SK-N-DZ (cell line): Measurements from ENCODE around the gene LYRM4.

Experiments
- DNase-seq: peaks from one replicate; pipeline ENCODE4 v3.0.0-alpha.2; 2015; ENCODE audit warnings: low spot score

LYRM4 gene

DNA sequence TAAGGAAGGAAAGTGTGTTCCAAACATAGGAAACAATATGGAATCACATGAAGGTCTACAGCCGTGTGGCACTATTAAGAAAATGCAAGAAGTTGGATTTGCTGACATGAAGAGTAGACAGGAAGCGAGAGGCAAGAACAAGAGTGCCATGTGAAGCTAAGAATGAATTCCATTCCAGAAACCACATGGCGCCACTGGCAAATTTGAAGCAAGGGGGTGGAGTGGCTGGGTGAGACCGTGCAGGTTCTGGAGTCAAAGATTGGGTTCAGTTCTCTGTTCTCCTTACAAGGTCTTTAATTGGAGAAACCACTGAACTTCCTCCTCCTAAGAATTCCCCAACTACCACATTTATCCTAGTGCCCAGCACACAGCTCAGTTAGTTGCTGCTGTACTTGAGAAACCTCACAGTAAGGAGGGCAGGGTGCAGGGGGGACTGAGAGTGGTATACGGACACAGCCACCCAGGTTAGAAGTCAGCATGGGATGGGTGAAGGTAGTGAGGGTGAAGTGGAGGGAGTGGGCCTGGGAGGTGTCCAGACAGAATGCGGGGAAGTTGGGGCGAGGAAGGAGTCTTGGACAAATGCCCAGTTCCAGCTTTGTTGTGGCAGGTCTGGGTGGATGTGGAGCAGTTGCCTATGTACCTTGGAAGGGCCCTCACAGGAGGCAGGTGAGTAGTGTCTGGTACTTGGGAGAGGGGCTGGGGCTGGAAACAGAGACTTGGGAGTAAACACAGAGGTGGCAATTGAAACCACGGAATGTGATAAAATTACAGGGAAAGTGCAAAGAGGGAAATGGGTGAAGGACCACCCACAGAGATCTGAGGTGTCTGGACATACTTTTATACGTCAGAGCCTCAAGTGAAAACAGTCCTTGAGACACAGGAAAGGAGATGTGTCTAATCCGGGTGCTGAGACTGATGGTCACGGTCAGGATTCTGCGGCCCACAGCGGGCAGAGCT, 14.3 kb downstream of the LYRM4 start:
- no peak for DNase-seq

DNA sequence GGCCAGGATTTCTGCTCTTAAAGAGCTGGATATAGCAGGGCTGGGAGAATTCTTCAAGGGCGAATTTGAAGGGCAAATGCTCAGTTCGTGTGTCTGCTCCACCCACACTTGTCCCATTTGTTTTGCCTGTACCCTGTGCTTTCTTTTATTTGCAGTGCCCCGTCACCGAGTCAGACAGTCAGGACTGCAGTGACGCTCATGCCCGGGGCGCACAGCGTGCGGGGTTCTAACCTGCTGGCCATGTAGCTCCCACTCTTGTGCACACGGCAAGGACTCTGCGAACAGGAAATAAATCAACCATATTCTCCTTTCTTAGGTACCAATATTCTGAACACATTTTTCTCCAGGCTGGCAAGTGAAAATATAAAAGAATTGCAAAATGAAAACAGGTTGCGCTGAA, 17.7 kb downstream of the LYRM4 start:
- no peak for DNase-seq

DNA sequence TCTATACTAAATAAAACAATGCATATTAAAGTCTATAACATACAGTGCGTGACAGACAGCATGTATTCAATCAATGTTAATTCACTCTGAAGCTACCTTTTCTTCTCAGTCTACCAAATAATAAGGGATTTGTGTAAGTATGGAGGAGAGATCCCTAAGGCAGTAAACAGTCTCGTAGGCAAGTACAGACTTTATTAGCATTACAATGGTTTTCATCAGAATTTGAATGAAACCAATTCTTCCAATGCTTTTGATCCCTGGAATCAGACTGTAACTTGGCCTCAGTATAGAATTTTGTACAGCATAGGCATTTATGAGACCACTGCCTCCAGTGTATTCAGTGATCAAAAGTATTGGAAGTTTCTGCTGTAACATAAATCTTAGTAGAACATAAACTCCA, 19.5 kb downstream of the LYRM4 start:
- DNase-seq, result no peak

DNA sequence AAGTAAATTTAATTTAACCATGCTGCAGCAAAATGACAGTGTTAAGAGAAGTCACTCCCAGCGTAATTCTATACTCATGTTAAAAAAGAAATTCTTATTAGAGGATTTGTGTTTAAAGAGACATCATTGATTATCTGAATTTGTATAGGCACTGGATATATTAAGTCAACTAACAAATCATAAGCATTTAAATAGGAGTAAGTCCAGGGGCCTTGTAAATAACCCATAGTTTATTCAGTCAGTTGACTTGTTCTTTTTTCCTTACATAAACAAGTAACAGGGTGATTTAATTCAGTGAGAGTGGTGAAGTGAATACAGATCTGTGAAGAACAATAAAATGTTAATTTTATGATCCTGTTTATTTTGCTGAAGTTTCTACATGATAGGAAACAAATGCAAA, 22.4 kb downstream of the LYRM4 start:
- DNase-seq, result no peak

DNA sequence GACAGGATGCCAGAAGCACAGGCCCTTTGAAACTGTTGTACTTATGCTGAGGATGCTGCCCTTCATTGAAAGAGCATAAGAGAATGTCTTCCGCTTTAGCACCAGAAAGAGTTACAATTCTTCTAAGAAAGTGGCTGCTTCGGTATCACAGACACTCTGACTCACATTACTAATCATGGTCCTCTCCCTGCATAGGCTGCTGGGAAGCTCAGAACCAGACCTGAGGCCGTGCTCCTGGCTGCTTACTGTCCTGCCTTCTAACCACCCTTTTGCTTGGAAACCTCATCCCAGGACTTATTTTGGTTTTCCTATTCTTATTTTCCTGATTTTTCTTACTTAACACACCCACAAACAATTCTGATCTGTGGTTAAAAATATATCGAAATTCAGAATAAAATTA, 22.9 kb downstream of the LYRM4 start:
- DNase-seq, result no peak

DNA sequence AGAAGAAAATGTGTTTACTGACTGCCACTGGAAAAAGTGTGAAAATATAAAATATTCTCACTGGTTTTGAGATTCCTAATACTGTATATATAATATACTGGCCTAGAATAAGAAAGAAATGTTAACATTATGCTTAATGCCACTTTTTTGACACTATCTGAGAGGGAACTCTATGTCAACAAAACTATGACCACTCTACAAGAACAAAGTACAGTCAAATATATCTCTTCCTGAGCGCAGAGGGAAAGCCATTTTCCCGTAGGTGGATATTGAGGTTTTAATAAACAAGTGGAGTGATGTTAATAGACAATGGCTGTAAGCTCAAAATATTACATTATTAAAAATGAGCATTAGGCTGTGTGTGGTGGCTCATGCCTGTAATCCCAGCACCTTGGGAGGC, 24.9 kb downstream of the LYRM4 start:
- no peak for DNase-seq

DNA sequence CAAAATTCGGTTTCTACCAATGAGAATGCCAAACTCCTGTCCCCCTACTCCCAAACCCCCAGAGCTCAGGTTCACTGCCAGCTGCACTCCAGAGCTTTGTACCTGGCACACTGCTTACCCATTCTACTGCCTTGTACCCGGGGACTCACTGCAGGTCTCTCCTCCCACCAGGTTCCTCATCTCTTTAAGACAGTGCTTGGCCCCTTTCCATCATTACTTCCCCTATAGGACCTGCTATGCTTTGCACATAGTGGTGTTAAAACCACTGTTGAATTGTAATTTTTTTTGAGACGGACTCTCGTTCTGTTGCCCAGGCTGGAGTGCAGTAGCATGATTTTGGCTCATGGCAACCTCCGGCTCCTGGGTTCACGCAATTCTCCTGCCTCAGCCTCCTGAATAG, 25.9 kb downstream of the LYRM4 start:
- DNase-seq, result no peak

DNA sequence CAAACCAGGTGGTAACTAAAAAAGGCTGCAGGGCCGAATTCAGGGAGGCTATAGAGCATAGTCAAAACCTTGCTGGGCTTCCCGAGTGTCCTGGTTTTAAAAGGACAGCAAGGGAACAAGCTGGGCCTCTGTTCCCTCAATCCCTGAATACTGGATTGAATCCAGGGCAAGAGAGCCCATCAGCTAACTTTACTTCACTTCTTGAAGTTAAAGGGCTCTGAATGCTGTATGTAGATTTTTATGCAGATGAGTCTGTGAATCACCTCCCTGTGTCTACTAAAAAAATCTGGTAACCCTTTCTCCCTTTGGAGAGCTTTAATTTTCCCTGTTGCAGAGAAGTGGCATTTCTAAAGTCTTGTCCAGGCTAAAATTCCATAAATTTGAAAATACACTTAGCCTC, 29.5 kb downstream of the LYRM4 start:
- DNase-seq, result no peak

DNA sequence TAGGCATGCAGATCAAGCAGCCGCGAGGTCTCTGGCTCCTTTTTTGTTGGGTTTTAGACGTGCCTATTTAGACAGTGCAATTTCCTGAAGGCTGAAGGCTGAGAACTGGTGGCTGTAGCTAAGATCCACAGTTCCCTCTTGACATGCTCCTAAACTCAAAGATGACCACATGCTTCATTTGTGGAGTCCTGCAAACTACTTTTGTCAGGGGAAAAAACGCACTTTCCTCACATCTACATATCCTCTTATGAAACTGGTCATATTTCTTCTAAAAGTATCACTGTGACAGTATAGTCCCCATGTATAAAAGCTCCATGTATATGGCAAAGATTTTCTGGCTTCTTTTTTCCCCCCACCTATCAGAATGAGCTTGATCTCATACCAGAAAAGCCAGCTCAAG, 30.7 kb downstream of the LYRM4 start:
- DNase-seq, result no peak

DNA sequence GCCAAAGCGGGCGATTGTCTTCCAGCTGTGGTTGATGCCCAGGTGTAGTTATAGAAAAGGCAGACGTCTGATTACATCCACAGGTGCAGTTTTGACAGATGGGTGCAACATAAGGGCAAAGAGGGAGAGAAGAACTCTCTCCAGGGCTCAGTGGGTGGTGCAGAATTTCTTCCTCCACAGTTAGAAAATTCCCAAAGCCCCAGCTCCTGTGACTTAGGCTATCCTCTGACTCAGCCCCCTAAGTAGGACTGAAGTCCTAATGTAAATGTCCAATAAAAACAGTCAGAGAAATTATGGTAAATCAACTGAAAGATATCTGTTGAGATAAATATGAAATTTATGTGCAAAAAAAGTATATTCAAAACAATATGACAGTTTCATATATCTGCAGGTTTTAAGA, 31.4 kb downstream of the LYRM4 start:
- DNase-seq, result no peak

DNA sequence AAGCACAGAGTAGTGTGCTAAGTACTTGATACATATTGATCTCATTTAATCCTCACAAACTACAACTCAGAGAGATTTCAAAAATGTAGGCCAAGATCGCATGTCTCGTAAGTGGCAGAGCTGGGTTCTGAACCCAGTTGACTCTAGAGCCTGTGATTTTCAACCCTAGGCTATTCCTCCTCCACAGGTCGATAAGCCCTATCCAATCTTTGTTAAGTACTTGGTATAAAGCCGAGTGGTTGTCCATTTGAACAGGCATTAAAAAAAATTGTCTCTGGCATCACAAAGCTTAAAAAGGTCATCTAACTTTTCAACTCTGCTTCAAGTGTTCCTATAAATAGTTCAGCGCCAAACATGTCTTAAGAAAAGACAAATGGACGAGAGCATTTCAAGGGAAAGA, 37.4 kb downstream of the LYRM4 start:
- no peak for DNase-seq

DNA sequence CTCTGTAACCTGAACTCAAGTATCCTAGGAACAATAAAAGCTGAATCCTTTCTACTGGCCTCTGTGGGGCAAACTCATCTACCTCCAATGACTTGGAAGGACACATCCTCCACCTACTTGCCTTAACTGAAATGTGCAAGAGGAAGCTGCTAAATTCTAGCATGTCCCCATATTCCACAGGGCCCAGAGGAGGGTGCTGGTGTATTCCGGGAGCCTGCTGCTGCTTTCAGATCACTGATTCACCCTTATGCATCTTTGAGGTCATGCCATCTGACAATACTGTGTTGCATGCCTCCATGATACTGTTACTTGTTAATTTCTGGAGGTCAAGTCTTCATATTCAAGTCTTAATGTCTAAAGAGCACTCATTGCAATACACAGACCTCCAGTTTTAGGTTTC, 40.3 kb downstream of the LYRM4 start:
- DNase-seq, result no peak

DNA sequence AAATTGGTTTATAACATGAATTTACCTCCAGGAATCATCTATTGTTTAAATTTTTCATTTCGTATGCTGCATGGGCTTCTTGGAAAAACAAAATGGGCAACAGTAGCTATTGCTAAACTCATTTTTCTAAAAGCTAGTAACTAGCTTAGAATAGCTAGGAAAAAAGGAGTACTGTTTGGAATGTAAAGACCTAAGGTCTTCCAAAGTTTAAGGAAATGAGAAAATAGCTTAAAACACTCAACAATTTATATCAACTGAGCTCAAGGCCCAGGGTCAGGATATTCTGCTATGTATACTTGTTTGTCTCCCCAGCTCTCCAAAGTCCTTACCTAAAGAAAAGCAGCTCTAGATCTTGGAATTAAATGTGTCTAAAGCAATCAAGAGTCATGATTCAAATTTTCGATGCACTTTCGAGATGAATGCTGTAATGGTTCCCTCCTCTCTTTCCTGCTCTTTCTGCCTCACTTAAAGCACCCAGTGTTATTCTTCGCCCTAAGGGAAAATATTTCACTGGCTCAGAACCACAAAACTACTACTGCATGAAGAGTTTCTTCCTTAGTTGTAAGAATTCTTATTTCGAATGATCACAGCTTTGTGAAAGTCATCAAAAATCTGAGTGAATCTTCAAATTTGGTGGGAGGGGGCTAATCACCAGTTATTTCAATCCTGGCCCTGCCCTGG, 41.6 kb downstream of the LYRM4 start:
- no peak for DNase-seq

DNA sequence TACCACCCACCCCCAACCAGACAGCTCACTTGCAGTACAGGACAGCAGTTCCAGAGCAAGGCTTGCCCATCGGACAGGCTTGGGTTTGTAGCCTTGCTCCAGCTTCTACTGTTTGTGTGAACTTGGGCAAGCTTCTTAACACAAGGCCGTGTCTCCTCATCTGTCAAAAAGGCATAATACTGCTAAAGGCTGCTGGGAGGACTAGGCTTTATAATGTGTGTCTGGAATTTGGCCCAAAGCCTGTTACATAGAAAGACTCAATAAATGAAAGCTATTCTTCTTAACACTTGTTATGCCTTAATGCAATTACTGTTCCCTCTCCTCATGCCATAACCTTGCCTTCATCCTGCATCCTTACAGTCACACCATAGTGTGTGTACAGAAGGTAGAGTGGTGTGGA, 43.4 kb downstream of the LYRM4 start:
- DNase-seq, result no peak

DNA sequence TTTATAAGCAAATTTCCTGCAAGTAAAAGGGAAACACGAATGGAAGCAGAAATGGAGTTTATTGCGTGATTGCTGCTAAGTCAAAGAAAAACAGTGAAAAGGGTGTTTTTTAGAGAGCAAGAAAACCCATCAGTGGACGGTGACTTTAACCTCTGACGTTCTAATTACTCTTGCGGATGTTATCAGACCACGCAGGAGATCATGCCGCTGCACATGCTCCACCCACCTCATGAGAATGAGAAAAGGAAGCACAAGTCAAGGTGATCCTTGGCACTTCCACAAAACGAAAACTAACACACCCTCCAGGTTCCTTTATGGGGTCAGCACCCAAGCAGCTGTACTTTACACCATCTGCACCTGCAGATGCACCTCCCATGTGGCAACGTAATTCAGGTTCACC, 45.0 kb downstream of the LYRM4 start:
- no peak for DNase-seq

DNA sequence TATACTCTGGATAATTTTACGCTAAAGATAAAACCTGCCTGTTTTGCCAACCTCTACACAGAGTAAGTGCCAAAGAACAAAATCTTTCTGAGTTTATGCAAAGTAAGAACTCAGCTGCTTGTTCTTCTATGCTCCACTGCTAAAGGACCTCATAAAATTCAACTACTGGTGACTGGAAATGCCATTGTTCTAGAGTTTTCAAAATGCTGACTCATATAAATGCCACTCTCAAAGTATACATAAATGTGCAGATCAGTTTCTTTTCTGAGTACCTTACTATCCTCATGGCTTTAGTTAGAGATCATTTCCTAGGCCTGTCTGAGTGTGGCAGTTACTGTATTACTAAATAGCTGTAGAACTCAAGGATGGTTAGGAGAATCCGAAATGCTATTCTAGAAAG, 45.6 kb downstream of the LYRM4 start:
- no peak for DNase-seq

DNA sequence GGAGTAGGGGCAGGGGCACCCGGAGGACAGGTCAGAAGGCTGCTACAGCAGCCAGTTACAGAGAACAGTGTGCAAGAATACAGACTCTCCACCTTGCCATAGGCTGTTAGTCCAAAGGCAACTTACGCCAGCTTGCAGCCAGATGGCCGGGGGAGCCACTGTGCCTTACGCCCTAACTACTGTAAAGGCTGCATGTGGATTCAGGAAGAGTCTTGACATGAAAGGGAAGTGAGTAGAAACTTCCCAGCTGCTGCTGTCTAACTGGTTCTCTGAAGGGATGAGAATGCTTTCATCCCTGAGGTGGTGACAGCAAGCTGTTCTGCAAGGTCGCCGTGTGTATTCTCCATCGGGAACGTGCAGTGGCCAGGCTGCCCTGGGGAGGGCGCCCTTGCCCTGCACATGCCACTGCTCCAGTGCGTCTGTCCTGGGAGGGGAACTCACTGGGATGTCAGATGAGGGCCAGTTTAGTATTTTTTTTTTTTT, 46.1 kb downstream of the LYRM4 start:
- DNase-seq, result peak; percentile 39

DNA sequence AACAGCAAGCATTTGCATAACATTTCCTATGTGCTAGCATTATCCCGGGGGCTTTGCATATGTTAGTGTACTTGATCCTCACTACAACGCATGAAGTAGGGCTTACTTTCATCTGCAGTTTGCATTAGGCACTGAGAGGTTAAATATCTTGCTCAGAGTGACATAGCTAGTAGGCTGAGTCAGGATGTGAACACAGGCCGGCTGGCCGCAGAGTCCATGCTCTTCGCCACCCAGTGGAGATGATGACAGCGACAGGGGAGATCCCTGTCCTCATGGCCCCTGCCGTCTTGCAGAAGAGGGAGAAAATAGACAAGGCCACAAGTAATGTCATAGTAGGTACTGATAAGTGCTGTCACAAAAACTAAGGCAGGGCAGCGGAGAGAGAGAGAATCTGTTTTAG, 46.9 kb downstream of the LYRM4 start:
- DNase-seq, result no peak

DNA sequence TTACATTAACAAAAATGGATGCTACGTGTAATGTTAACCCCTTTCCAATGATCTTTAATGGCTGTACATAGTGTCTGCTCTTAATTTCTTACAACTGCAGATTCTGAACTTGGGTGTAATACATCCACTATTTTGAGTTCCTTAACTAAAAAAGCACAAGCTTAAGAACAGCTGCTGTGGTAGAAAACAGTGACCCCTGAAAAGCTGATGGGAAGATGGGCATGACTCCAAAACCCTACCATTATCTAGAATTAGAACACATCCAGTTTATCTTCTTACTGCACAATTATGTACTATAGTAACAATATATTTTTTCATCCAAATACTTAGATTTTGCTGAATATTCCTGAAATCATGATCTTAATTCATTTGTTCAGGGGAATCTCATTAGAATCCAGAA, 49.3 kb downstream of the LYRM4 start:
- DNase-seq, result no peak

DNA sequence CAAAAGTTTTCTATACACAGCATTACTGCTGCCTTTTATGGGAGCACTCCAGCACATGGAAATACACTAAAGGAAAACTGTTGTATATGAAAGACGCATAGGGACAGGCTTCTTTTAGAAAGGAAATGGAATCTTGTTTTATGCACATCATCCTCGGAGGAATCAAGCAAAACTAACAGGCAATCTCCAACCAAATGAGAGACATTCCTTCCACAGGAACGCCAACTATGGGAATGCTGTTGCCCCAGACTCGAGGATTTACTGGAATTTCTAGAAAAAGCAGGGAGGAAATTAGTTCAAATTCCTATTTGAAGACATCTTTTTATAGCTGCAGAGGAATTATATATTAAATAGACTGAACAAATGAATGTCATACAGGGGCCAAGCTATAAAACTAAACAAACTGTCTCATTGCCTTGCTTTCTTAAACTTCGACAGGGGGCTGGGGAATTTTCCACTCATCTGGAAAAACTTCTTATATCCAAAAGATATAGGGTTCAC, 52.2 kb downstream of the LYRM4 start:
- no peak for DNase-seq

DNA sequence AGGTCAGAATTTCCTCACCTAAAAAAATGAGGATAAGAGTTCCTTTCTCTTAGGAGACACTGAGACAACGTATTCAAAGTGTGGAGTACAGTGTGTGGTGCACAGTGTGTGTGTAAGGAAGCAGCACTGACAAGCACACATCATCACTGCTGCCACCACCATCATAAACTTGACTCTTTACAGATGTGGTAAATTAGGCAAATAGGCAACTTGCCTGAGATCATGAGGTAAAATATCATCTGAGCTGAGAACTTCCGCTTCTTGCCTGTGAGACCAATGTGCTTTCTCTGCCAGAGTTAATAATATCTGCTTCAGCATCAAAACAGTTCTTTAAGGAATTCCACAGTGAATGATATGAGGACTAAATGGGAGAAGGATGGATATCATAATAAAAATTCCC, 52.7 kb downstream of the LYRM4 start:
- DNase-seq, result no peak

DNA sequence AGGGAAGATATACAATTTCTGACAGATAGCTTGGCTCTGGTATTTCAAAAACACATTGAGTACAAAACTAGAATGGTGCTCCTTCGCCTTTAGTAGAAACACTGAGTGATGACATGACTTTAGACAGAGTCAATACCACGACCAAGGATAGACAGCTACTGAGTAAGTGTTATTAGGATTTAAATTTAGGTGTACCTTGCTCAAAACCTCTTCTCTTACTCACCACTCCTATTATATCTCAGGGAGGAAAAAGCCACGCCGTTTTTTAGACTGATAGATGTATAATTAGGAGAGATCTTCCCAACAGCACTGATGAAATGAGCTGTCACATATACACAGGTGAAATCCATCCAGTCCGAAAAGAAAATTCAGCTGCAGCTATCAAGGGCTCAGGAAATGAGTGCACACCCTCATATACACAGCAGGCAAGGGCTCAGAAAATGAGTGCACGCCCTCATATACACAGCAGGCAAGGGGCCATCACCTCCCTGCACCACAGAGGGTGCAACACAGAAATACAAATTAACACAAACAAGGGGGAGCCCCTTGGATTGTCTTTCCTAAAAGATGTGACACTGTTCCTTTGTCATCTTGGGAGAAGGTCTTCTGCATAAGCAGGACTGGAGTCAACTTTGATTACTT, 53.7 kb downstream of the LYRM4 start:
- DNase-seq, result no peak
